Keratinocyte (primary cell): ENCODE measurements around the gene ANTXRL. TPM values are rescaled to one million over a fixed set of nuclear protein-coding genes. Genes with fewer than 3 reads are reported as not detected.
"Not testable (repeated sequence)": the region's sequence is repeated elsewhere in the genome, so short reads cannot be mapped to it uniquely, and the experiment has no call there.

Source experiments
- DNase-seq: peaks from one replicate; pipeline ENCODE4 v3.0.0-alpha.2; 2011; ENCODE audit warnings: low read depth, missing footprints, low spot score
- FAIRE-seq: peaks from 2 replicates; lab custom pipeline; 2011; peaks lifted over from hg19 to GRCh38; lab: Jason Lieb, UNC
- H2AFZ ChIP-seq: 2 replicates; pipeline ENCODE4 v1.6.0; 2012; ENCODE audit warnings: low read length, control low read depth, inconsistent platforms; ENCODE audit not compliant: control insufficient read depth
- H3K27ac ChIP-seq: 2 replicates; pipeline ENCODE4 v1.5.1; 2011; ENCODE audit warnings: low read length; ENCODE audit not compliant: control insufficient read depth, insufficient read depth
- H3K27me3 ChIP-seq: 3 replicates; pipeline ENCODE4 v1.6.0; 2011; ENCODE audit warnings: low read length; ENCODE audit not compliant: control insufficient read depth, insufficient read depth; ENCODE audit errors: extremely low read depth
- H3K36me3 ChIP-seq, 2 experiments: 2 replicates in 1 of 2; 3 replicates in 1 of 2; pipeline ENCODE4 v1.5.1; 2011; ENCODE audit warnings: low read length in 2 of 2, mild to moderate bottlenecking in 1 of 2; ENCODE audit not compliant: control insufficient read depth in 2 of 2, insufficient read depth in 2 of 2; ENCODE audit errors: extremely low read depth in 1 of 2
- H3K4me1 ChIP-seq: 3 replicates; pipeline ENCODE4 v1.5.1; 2011; ENCODE audit warnings: low read length; ENCODE audit not compliant: control insufficient read depth, insufficient read depth; ENCODE audit errors: extremely low read depth
- H3K4me2 ChIP-seq: 3 replicates; pipeline ENCODE4 v1.6.0; 2011; ENCODE audit warnings: low read depth, low read length; ENCODE audit not compliant: control insufficient read depth, insufficient read depth; ENCODE audit errors: extremely low read depth
- H3K4me3 ChIP-seq, 3 experiments: fragments of 200-600 bp in 1 of 3; sonication (generic) in 1 of 3; 2 replicates in 2 of 3; 3 replicates in 1 of 3; pipeline ENCODE4 v1.5.1; 2011 to 2016; ENCODE audit warnings: low read length in 3 of 3, mild to moderate bottlenecking in 3 of 3, control low read depth in 2 of 3, inconsistent platforms in 1 of 3, low read depth in 1 of 3, mixed read lengths in 1 of 3, mixed run types in 1 of 3, moderate library complexity in 1 of 3; ENCODE audit not compliant: control insufficient read depth in 2 of 3, insufficient read depth in 2 of 3; ENCODE audit errors: extremely low read depth in 1 of 3
- H3K79me2 ChIP-seq: 2 replicates; pipeline ENCODE4 v1.6.0; 2012; ENCODE audit warnings: low read length; ENCODE audit not compliant: control insufficient read depth, insufficient read depth
- H3K9ac ChIP-seq: 3 replicates; pipeline ENCODE4 v1.6.0; 2011; ENCODE audit warnings: low read length; ENCODE audit not compliant: control insufficient read depth, insufficient read depth; ENCODE audit errors: extremely low read depth
- H3K9me1 ChIP-seq: 3 replicates; pipeline ENCODE4 v1.6.0; 2011; ENCODE audit warnings: low read length; ENCODE audit not compliant: control insufficient read depth, insufficient read depth; ENCODE audit errors: extremely low read depth
- H3K9me3 ChIP-seq: 2 replicates; pipeline ENCODE4 v1.5.1; 2012; ENCODE audit warnings: low read depth, low read length; ENCODE audit not compliant: control insufficient read depth
- H4K20me1 ChIP-seq: 3 replicates; pipeline ENCODE4 v1.6.0; 2011; ENCODE audit warnings: low read length; ENCODE audit not compliant: control insufficient read depth, insufficient read depth; ENCODE audit errors: extremely low read depth
- CTCF ChIP-seq, 3 experiments: IDR thresholded peaks in 1 of 3; conservative IDR thresholded peaks in 1 of 3; optimal IDR thresholded peaks in 1 of 3; 2 replicates in 2 of 3; 3 replicates in 1 of 3; pipeline versions ENCODE3 to v1.5.1; 2011; ENCODE audit warnings: low read length in 3 of 3, mild to moderate bottlenecking in 3 of 3, moderate library complexity in 2 of 3, control low read depth in 1 of 3, inconsistent platforms in 1 of 3; ENCODE audit not compliant: insufficient read depth in 2 of 3; ENCODE audit errors: extremely low read depth in 1 of 3
- EZH2 ChIP-seq: IDR thresholded peaks from one replicate; pipeline ENCODE4 v1.6.1; 2012; ENCODE audit warnings: inconsistent platforms, mild to moderate bottlenecking, low read length, moderate library complexity
- dilution Hi-C: fragments of 300-500 bp; cut with MboI; formaldehyde crosslinking; loops from one replicate; pipeline ENCODE4 v1.7.0; 2020; ENCODE audit warnings: low sequenced_read_pairs; ENCODE audit not compliant: extremely low pct_ligation_motif_present
- polyA plus RNA-seq, 5 experiments: library from polyadenylated mRNA; depleted of rRNA in 3 of 5; stranded (reverse) in 3 of 5; stranded (forward) in 1 of 5; unstranded in 1 of 5; fragments of >200 nt; gene quantifications; 1 replicate in 1 of 5; 2 replicates in 3 of 5; 3 replicates in 1 of 5; pipeline versions ENCODE4 v1.2.1 to v1.2.3, GENCODE V29; 2011 to 2012; ENCODE audit warnings: missing spikeins in 2 of 5, low read depth in 1 of 5, low replicate concordance in 1 of 5

ANTXRL gene
- polyA plus RNA-seq, 1 donor (not counting 4 experiments of a cell fraction or from before 2014, with no cell fraction given): not detected

DNA sequence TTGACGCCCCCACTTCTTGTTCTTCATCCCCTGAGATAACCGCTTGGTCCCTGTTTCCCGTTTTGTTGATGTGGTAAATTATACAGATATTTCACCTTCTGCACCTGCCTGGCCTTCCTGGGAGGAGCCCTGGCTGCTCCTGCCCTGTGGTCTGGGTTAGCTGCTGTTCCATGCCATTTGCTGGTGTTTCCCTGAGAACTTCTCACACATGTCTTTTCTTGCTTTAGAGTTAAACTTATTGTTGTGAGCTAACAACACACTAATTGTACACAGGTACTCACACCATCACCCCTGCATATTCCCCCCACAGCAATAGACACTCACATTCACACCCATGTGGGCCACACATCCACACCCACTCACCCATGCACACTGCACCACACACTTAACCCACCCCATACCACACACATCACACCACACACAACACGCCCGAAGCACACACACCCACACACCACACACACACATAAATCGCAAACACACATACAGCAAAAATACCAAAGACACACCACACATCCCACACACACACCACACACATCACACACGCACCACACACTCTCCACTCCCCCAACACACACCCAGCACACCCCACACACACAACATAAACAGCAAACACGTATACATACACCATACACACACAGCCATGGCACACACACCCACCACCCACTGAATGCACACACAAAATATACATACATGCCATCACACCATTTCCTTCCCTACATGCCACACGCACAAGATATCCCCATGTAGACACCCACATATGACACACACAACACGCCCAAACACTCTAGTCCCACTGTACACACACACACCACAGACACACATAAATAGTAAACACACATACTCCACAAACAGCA, 19.4 kb upstream of the ANTXRL start:
- no peaks in the 10 kb centered on the region for H3K36me3 ChIP-seq
- no peak for DNase-seq
- TF ChIP-seq CTCF (optimal IDR thresholded peaks at IDR 0.05 in 1 of 3, IDR thresholded peaks at IDR 0.05 in 1 of 3, conservative IDR thresholded peaks at IDR 0.05 in 1 of 3; ENCODE audit: extremely low read depth in 1 of 3, insufficient read depth in 2 of 3, low read length in 3 of 3) (no peak), EZH2 (no peak)
- dilution Hi-C loops: no loop called here
- H3K27me3 ChIP-seq: no peaks in the 10 kb centered on the region
- no peaks in the 10 kb centered on the region for H3K9me3 ChIP-seq
- H2AFZ ChIP-seq: no peak overlapping the region
- no peaks in the 10 kb centered on the region for H3K9me1 ChIP-seq
- no peaks in the 10 kb centered on the region for H4K20me1 ChIP-seq
- no peaks in the 10 kb centered on the region for H3K79me2 ChIP-seq
- no peak overlapping the region for H3K9ac ChIP-seq
- H3K4me1 ChIP-seq: no peaks in the 10 kb centered on the region
- H3K4me3 ChIP-seq: no peak overlapping the region
- FAIRE-seq: no peak
- no peak overlapping the region for H3K27ac ChIP-seq
- H3K4me2 ChIP-seq: no peak overlapping the region

GRCh38 chr10:46268076-46268881, 18.5 kb upstream of the ANTXRL start:
- H3K9ac ChIP-seq: no peak overlapping the region
- no peak overlapping the region for H3K4me3 ChIP-seq
- TF ChIP-seq CTCF (optimal IDR thresholded peaks at IDR 0.05 in 1 of 3, IDR thresholded peaks at IDR 0.05 in 1 of 3, conservative IDR thresholded peaks at IDR 0.05 in 1 of 3; ENCODE audit: extremely low read depth in 1 of 3, insufficient read depth in 2 of 3, low read length in 3 of 3) (no peak), EZH2 (no peak)
- H3K27me3 ChIP-seq: no peaks in the 10 kb centered on the region
- dilution Hi-C loops: no loop called here
- H3K79me2 ChIP-seq: no peaks in the 10 kb centered on the region
- H3K9me1 ChIP-seq: no peaks in the 10 kb centered on the region
- no peaks in the 10 kb centered on the region for H3K36me3 ChIP-seq
- no peak for FAIRE-seq
- H3K9me3 ChIP-seq: no peaks in the 10 kb centered on the region
- no peak overlapping the region for H3K4me2 ChIP-seq
- no peaks in the 10 kb centered on the region for H4K20me1 ChIP-seq
- H3K4me1 ChIP-seq: no peaks in the 10 kb centered on the region
- no peak overlapping the region for H3K27ac ChIP-seq
- H2AFZ ChIP-seq: no peak overlapping the region
- no peak for DNase-seq

DNA sequence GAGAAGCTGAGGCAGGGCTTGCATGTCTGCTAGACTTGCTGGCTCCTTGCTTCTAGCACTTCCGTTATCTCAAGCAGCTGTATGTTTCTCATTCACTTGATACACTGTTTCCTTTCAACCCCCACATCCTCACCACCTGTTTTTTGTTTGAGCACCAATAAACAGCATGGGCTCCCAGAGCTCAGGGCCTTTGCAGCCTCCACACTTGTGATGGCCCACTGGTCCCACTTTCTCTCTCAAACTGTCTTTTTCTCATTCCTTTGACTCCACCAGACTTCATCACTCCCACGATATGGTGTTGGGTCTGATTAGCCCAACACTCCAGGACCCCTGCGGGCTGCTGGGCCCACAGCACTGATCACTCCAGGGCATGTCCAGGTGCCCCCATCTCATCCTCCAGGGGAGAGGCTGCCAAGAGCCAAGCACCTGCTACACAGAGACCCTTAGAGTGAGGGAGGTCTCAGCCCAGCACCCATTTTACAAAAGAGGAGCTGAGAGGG, 17.2 kb upstream of the ANTXRL start:
- H3K9me3 ChIP-seq, H2AFZ ChIP-seq, H4K20me1 ChIP-seq, H3K9ac ChIP-seq, dilution Hi-C loops, H3K4me3 ChIP-seq, FAIRE-seq, H3K4me1 ChIP-seq, H3K4me2 ChIP-seq, H3K79me2 ChIP-seq, H3K27me3 ChIP-seq, DNase-seq, H3K36me3 ChIP-seq, H3K27ac ChIP-seq, H3K9me1 ChIP-seq: not testable (repeated sequence)
